Stimulated activated CD4-positive, alpha-beta T cell treated with anti-CD3 and anti-CD28 coated beads, Interleukin-2, amount 100 ng/mL, for 4 hours (primary cell): Measurements from ENCODE around the gene PRXL2B.

ENCODE experiments used
- DNase-seq: peaks from one replicate; pipeline ENCODE4 v3.0.0-alpha.2; 2020; ENCODE audit warnings: low read depth

Gene PRXL2B

DNA sequence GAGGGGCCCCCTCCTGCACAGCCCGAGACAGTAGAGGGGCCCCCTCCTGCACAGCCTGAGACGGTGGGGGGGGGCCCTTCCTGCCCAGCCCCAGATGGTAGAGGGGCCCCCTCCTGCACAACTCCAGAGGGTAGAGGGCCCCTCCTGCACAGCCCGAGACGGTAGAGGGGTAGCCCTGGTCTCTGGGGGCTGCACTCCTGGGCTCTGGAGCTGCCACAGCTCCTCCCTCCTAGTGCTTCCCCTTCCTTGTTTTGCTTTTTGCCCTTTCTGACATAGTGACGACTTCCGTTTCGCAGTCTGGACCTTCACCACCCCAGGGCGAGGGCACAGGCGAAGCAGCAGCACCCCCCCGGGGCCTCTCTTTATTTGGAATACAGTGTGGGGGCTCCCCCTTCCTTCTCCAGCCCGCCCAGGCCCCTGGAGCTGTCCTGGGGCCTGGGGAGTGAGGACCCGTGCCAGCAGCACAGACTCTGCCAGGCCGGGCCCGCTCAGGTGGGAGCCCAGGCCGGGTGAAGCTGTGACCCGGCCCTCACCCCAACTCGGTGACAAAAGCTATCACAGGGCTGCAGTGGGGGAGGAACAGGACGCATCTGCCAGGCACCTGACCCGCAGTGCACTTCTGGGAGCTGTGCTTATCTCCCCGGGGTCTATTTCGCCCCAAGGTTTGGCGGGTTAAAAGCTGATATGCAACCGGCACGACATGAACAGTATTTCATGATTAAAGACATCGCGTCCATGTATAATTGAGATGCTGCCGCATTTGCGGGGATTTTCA, 1.1 kb upstream of the PRXL2B start:
- peak; percentile 41 for DNase-seq

DNA sequence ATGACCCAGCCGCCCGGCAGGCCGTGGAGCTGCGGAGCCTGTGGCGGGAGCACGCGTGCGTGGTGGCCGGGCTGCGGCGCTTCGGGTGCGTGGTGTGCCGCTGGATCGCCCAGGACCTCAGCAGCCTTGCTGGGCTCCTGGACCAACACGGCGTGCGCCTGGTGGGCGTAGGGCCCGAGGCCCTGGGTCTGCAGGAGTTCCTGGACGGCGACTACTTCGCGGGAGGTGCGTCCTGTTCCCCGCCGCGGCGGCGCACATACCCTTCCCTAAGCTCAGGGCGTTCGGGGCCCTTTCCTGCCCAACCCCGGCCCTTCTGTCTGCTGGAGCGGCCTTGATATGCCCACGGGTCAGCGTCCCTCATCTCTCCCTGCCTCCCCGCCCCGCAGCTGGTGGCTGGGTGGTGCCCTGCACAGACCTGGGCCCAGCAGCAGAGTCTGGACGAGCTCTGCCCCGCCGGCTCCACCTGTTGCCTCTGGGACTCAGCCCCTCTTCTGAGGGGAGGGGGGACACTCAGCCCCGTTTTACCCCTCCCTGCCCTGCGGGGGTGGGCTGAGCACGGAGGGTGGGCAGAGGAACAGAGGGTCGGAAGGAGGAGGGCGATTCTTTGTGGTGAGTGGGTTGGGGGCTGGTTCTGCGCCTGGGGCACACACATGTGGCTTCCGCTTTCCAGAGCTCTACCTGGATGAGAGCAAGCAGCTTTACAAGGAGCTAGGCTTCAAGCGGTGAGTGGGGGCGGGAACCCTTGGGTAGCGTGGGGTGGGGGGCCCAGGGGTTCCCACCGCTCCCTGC, 688 bp downstream of the PRXL2B start:
- DNase-seq: no peak

DNA sequence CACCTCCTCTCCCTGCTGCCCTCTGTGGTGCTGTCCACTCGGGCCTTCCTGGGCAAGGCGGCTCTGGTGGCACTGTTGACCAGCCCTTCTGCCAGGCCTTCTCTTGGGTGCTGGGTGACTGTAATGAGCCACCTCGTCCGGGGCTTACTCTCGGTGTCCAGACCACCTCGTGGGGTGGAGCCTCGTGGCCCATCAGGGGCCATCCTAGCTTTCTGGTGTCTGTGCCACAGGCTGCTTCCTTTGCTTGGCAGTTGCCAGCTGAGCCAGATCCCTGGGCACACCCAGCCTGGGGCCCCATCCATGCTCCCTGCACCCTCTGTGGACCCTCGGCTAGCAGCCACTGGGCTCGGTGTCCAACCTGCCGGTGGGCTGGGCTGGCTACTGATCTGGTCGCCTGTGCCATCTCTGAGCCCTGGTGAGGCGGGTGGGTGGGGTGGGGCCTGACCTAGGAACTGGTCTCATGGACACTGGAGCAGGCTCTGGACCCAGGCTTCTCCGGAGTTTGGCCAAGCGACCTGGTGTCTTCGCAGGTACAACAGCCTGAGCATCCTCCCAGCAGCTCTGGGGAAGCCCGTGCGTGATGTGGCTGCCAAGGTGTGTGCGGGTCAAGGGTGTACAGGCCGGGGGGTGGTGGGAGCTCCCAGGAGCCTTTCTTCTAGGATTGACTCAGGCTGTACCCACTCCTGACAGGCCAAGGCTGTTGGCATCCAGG, 1.4 kb downstream of the PRXL2B start:
- DNase-seq: no peak

DNA sequence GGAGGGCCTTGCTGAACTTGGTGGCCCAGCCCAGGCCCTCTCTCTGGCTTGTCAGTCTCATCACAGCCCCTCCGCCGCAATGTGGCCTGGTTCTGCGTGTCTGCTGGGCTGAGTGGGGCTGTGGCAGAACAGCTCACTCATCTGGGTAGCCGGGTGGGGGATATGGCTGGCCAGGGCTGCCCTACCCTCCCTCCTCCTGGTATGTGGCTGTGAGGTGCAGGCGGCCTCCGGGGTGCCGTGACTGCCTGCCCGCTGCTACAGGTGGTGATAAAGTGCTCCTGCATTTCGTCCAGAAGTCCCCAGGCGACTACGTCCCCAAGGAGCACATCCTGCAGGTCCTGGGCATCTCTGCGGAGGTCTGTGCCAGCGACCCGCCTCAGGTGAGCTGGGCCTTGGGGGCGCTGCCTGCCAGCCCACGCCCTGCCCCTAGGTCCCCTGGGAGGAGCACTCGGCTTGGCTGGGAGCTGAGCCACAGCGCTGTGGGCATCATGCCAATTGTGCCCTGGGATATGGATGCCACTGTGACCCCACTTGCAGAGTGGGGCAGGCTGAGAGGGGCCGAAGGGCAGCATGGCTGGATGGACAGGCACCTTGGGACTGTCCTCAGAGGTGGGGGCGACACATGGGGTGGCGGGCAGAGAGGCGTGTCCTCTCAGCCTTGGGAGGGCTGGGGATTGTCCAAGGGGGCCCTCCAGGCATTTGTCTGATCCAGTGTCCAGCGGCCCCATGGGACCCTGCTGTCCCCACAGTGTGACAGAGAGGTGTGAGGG, 2.3 kb downstream of the PRXL2B start:
- no peak for DNase-seq

DNA sequence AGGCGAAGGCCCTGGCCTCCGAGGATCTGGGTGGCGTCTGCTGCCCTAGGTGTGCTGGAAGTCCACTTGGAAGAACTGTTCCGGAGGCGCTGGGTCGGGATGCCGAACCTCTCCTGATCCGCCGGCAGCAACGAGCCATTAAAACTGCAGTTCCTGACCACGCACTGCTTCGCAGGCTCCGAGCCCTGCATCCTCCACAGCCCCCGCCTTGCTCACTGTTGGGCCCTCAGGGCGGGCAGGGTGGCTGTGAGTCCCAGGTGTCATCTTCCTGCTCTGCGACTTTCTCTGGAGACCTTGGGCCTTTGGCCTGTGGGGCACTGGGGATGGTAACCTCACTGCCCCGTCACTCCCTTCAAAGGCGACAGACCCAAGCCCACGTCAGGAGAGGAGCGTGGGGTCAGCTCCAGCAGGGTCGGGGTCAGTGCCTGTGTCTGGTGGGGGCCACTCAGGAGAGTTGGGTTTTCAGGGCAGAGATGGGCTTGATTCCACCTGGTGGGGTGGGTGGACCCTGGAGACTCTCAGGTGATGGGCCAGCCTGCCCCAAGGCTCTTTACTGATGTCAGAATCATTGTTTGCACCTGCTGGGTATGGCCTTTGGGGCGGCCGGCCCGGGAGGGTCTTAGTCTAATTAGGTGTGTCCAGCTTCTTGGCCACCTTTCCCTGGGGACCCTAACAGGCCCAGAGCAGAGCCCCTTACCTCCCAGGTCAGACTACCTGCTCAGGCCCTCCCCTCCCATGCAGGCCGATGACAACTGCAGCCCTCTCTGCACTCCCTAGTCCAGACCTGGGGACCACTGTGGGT, 3.1 kb downstream of the PRXL2B start:
- no peak for DNase-seq

DNA sequence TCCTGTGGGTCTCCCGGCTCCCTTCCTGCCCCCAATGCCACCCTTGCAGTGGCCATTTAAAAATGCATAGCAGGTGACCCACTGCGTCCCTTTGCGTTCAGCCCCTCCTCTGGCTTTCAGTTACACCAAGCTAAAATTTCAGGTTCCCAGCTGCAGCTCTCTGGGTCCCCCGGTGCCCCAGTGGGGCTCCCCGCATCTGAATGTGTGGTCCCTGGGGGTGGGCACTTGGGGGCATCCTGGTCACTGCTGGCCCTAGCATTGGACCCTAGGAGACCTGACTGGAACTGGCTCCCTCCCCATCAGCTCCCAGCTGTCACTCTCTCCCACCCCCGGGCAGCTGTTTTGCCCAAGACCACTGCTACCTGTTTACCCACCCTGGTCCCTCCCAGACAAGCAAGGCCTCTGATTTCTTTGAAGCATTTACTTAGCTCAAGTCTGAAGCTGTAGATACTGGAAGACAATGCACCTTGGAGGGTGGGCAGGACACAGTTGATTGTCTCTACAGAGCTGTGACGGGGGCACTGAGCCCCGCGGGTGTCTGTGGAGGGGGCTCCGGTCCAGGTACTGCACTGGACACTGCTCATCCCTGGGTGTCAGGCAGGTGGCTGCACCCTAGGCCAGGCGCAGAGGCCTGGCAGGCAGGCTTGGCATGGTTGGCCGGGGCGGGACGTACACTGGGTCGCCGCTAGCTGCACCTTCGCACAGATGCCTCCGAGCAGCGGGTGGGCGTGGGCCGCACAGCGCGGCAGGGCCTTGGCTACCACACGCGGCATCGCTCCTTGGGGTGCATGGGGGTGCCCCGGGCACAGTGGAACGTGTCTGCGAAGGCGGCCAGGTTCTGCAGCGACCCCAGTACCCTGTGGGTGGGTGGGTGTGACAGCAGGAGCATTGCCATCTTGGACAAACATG, 3.9 kb downstream of the PRXL2B start:
- DNase-seq: no peak

DNA sequence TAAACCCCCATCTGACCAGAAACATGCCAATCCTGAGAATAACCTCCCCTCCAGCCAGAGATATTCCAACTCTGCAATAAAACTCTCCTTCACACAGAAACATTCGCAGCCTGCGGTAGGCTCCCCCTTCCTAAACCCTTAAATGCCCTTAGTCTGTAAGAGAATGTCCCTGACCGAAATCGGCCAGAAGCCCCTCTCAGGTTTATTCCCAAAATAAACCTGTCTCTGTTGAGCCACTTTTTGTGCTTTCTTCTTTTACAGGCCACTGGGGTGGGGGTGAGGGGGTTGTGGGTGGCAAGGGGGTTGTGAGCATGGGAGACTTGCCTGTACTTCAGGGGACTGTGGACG, 4.6 kb downstream of the PRXL2B start:
- DNase-seq: no peak

DNA sequence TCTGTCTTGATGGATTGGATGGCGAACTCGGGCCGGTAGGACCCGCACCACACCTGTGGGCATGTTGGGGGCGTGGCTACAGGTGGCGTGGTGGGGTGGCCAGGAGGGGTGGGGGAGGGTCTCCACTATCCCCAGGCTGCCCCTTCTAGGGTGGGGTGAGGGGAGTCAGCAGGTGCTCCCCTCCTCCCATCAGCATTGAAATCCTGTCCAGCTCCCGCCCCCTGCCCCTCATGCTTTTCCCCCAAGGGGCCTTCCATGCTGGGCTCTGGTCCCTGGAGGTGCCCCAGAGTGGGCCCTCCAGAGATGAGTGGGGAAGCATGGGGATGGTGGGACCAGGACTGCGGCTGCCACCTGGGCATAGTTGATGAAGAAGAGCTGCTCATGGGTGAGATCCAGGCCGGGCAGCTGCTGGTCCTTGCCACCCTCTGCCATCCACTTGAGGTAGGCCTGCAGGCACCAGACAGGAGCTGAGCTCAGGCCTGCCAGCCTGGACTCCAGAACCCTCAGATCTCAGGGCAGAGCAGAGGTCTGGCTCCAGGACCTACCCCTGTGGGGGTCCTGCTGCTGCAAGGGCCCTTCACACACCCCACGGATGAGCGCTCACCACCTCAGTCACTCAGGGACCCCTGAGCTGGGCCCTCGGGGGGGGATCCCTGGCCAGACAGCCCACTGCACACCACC, 5.1 kb downstream of the PRXL2B start:
- DNase-seq: no peak

DNA sequence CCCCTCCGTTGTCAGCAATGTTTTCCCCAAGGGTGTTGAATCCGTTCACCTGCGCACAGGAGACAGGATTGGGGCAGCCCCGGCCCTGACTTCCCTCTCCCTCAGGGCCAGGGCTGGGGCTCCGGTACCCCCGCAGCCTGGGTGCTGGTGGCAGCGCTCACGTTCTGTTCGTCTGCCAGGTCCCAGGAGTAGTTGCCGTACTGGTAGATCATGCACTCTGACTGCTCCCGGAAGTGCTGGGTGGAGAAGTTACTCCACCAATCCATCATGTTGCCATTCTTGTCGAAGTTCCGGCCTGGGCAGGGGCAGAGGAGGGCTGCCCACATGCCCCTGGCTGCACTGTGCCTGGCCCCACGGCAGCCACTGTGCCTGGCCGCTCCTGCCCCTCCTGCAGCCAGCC, 6.1 kb downstream of the PRXL2B start:
- no peak for DNase-seq

DNA sequence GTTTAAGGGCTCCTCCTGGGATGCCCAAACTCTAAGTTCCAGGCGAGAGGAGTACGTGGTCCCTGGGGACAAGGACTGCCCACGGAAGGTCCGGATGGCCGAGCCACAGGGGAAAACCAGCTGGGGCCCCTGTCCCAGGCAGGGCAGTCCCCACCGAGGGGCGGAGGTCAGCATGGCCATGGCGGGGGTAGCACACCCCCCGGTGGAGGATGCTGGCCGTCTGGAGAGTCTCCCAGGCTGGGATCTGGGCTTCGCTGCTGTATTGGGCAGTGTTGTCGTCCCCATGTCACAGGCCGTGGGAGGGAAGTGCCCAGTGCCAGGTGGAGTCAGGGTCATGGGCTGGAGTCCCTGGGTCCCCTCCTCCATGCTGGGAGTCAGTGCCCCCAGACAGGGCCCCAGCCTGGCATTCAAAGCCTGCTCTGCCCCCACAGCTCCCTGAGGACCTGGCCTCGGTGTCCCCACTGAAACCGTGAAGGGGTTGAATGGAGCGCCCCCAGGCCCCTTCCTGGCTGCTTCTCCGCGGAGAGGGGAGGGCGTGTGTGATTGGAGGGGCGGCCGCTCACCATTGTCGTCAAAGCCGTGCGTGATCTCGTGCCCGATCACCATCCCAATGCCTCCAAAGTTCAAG, 6.8 kb downstream of the PRXL2B start:
- no peak for DNase-seq

DNA sequence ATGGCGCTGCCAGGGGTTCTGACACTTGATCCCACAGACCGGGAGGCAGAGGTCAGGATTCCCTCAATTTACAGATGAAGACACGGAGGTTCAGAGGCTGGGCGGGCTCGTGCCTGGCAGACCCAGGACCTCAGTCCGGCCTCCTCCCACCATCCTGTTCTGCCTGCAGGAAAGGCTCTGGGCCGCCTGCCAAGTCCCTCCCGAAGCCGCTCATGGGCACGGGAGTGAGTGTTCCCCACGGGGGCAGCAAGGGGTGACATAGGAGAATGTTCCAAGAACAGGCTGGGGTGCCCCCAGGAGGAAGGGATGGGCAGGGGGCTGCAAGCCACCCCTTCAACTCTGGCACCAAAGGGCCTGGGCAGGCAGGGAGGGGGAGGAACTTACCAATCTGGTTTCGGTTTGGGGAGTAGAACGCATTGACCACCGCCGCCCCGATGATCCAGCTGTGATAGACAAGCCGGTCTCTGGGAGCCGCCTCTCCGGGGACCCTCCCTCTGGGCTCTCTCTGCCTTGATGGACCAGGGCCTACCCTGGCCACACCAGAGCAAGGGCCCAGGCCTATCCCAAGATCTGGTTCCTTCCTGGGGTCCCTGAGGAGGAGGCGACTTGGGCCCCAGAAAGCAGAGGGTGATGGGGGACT, 7.5 kb downstream of the PRXL2B start:
- no peak for DNase-seq

DNA sequence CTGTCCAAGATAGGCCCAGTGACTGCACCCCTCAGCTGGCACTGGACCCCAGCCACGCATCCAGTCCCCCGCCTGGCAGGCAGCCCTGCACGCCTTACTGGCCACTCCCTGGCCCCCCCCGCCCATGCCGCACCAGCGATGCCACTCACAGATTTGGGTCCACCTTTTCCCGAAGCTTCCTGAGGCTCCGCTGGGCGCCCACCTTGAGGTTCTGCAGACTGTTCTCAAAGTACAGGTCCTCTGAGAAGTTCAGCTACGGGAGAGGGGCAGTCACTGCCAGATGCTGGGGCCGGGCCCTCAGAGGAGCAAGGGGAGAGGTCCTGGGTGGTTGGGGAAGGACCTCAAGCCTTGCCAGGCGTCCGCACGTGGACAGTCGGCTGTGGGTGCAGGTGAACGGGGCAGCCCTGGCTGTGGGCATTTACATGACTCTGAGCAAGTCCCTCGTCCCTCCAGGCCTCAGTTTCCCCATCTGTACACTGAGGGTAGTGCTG, 8.1 kb downstream of the PRXL2B start:
- no peak for DNase-seq

DNA sequence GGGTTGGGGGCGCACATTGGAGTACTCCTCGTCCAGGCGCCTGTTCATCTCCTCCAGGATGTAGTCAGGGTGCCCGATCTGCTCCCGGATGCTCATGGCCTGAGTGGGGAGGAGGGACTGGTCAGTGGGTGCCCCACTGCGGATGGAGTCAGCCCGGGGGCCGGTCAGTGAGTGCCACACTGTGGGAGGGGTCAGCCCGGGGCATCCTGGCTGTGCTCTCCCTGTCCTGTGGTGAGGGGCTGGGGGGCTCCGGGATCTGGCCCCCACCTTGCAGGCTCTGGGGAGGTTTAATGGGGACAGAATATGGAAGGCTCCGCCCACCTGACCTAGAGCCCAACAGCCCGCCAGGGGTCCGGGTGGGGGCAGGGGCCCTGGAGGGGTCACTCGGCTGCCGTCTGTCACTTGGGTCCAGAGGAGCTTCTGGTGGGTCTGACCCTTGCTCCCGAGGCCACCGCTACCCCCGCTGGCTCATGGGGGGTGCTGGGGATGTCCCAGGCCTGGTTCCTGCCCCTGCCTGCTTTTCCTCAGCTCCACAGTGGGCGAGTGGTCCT, 8.8 kb downstream of the PRXL2B start:
- DNase-seq: no peak

DNA sequence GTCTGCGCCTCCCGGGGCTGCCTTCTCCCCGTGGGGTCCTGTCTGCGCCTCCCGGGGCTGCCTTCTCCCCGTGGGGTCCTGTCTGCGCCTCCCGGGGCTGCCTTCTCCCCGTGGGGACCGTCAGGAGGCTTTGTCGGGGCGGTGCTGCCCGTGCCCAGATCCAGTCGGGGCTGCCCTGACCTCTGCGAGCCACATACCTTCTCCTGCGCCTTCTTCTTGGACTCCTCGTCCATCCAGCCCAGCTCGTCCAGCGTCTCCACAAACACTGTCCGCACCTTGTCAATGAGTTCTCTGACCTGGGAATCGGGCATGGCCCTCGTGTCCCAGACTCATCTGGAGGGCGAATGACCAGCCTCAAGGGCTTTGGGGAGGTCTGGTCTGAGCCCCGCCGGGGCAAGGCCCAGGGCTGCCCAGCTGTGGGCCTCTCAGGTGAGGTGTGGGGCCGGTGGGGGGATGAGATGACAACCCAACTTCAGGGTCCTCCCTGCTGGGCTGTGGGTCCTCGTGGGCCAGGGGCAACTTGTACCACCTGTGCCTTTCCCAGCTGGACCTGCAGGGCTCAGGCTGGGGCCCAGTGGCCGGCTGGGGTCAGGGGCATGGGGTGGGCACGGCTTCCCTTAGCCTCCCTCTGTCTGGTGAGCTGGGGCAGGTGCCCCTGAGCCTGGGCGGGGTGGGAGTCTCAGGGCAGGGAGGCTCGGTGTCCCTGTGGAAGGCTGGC, 9.4 kb downstream of the PRXL2B start:
- DNase-seq: no peak

DNA sequence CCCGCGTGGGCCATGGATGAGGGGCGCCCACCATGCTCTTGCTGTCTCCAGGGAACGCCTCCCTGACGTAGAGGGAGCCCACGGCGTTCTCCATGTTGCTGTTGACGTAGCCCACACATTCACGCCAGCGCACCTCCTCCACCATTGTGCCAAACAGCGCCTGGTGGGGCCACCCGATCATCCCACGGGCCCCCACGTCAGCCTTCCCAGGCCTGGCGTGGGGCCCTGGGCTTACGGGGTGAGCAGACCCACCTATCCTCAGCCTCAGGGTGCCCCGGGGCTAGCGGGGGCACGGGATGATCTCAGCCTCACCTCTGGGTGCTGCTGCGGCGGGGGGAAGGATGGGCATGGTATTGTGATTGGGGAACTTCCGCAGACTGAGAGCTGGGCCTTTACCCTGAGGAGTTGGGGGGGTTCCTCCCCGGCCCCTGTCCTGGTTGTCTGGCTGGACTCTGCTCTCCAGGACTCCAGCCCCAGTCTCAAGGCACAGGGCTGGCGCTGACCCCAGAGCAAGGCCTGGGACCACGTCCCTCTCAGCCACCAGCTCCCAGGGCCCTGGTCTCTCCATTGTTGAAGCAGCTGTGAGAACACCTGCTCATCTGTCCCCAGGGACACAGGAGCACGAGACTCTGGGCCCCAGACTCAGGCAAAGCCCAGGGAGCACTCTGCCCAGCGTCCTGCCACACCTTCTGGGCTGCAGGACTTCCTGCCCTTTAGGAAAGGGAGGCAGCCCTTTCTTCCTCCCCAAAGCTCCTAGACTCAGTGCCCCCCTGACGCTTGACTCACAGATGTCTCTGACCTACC, 10.2 kb downstream of the PRXL2B start:
- DNase-seq: no peak

DNA sequence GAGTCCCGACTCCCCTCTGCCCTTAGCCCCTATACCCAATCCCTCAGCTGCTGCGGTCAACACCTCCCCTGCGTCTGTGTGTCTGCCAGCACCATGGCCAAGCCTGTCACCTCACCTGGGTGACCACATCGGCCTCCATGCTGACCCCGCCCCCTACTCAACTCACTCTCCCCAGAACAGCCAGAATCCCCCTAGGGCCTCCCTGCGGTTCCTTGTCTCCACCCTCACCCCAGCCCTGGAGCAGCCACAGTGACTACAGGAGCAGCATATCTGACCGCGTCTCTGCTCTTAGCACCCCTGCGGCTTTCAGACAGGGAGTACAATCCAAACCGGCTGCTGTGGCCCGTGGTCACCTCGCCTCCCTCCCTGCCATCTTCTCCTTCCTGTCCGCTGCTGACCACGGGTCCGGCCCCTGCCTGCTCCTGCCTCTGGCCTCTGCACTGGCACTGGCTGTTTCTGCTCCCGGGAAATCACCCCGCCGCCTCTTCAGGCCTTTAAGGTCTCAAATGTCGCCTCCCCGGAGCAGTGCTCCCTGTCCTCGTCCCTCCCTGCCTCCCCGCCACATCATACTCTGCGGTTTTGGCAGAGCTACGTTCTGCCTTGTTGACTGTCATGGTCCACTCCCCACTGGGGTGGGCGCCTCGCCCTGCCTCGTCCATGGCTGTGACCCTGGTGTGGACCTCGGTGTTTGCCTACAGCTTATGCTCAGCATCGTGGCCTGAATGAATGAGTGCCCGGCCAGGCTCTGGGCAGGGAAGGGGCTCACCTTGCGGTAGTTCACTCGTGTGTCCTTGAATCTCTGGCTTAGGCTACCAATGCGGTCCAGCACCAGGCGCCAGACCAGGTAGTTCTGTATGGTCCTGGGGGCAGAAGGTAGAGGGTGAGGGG, 11.1 kb downstream of the PRXL2B start:
- no peak for DNase-seq
